ENCODE data around the gene SYDE2. TPM values are rescaled to one million over a fixed set of nuclear protein-coding genes. Genes with fewer than 3 reads are reported as not detected.
"Not testable (repeated sequence)": the region's sequence is repeated elsewhere in the genome, so short reads cannot be mapped to it uniquely, and the experiment has no call there.

Gene SYDE2
- total and polyA plus RNA-seq, 3 experiments from 2014 or later, result 1.7 to 3.3 (median 2.8) TPM

DNA sequence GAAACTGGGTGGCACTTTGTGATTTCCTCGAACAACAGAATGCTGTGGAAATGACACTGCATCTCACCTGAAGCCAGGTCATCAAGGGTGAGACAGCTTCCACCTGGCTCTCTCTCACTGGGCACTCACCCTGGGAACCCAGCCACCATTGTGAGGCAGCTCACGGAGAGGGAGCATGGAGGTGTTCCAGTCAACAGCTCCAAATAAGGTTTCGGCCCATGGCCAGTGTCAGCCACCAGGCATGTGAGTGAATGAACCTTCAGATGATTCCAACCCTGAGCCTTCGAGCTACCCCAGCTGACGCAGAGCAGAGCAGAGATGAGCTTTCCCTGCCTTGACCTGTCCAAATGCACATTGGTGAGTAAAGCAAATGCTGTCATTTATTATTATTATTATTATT, 58.1 kb downstream of the SYDE2 start:
- H3K4me3 Mint-ChIP-seq, result no peak overlapping the region
- no peak overlapping the region for H3K27ac Mint-ChIP-seq
- no peaks in the 10 kb centered on the region for H3K9me3 ChIP-seq (ENCODE audit: low read length)
- no peak overlapping the region for H3K27ac ChIP-seq (ENCODE audit: low read depth, low read length)
- no peaks in the 10 kb centered on the region for H3K27me3 Mint-ChIP-seq
- ChIA-PET POLR2A (no interaction called here), CTCF (no interaction called here)
- DNase-seq, result no peak
- no peaks in the 10 kb centered on the region for H3K27me3 ChIP-seq (ENCODE audit: insufficient read depth, low read length, poor library complexity, severe bottlenecking)
- H3K4me1 Mint-ChIP-seq, result no peaks in the 10 kb centered on the region
- H3K4me3 ChIP-seq (ENCODE audit: low read length), result no peak overlapping the region
- H3K9me3 Mint-ChIP-seq, result no peaks in the 10 kb centered on the region
- no peaks in the 10 kb centered on the region for H3K4me1 ChIP-seq (ENCODE audit: insufficient read depth, low read length)
- no peaks in the 10 kb centered on the region for H3K36me3 Mint-ChIP-seq
- H3K36me3 ChIP-seq (ENCODE audit: insufficient read depth, low read length), result no peaks in the 10 kb centered on the region

GRCh38 chr1:85138439-85138838, 62.4 kb downstream of the SYDE2 start:
- POLR2A ChIA-PET; DNase-seq; H3K36me3 ChIP-seq (ENCODE audit: insufficient read depth, low read length); H3K27ac ChIP-seq (ENCODE audit: low read depth, low read length); H3K9me3 ChIP-seq (ENCODE audit: low read length); H3K27me3 Mint-ChIP-seq; H3K27me3 ChIP-seq (ENCODE audit: insufficient read depth, low read length, poor library complexity, severe bottlenecking); CTCF ChIA-PET; H3K27ac Mint-ChIP-seq; H3K4me1 ChIP-seq (ENCODE audit: insufficient read depth, low read length); H3K4me3 Mint-ChIP-seq; H3K36me3 Mint-ChIP-seq; H3K4me1 Mint-ChIP-seq; H3K4me3 ChIP-seq (ENCODE audit: low read length); H3K9me3 Mint-ChIP-seq: not testable (repeated sequence)

GRCh38 chr1:85137660-85138059, 63.2 kb downstream of the SYDE2 start:
- Histone ChIP-seq H3K27me3 (ENCODE audit: insufficient read depth, low read length, poor library complexity, severe bottlenecking) (no peaks in the 10 kb centered on the region), H3K27ac (ENCODE audit: low read depth, low read length) (no peak overlapping the region), H3K4me3 (ENCODE audit: low read length) (no peak overlapping the region), H3K36me3 (ENCODE audit: insufficient read depth, low read length) (no peaks in the 10 kb centered on the region), H3K9me3 (ENCODE audit: low read length) (no peaks in the 10 kb centered on the region), H3K4me1 (ENCODE audit: insufficient read depth, low read length) (no peaks in the 10 kb centered on the region)
- Mint-ChIP-seq H3K4me1 (no peaks in the 10 kb centered on the region), H3K9me3 (no peaks in the 10 kb centered on the region), H3K36me3 (no peaks in the 10 kb centered on the region), H3K27me3 (no peaks in the 10 kb centered on the region), H3K27ac (no peak overlapping the region), H3K4me3 (no peak overlapping the region)
- DNase-seq, result no peak
- ChIA-PET POLR2A (no interaction called here), CTCF (no interaction called here)

DNA sequence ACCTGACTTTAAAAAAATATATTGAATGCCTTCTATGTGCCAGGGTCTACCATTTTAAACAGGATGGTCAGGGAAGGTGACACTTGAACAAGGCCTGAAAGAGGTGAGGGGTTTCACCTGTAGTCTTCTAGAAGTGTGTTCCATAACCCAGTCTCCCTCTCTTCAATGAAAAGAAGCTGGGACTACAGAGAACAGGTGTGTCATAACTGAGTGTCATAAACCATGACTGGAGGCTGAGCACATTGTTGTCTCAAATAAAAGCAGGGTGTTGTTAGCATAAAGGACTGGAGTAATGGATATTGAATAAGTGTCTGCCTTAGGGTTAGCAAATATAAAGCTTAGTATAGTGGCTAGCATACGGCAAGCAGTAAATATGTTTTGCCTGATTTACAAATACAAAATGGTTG, 65.4 kb downstream of the SYDE2 start:
- DNase-seq, result no peak
- Mint-ChIP-seq H3K4me1 (no peaks in the 10 kb centered on the region), H3K36me3 (no peaks in the 10 kb centered on the region), H3K9me3 (no peaks in the 10 kb centered on the region), H3K27me3 (peaks cover 0 to 2% of the 10 kb centered on the region in 2 donors), H3K4me3 (no peak overlapping the region), H3K27ac (no peak overlapping the region)
- no peaks in the 10 kb centered on the region for H3K9me3 ChIP-seq (ENCODE audit: low read length)
- H3K36me3 ChIP-seq (ENCODE audit: insufficient read depth, low read length), result no peaks in the 10 kb centered on the region
- CTCF ChIA-PET, result no interaction called here
- no peaks in the 10 kb centered on the region for H3K27me3 ChIP-seq (ENCODE audit: insufficient read depth, low read length, poor library complexity, severe bottlenecking)
- H3K27ac ChIP-seq (ENCODE audit: low read depth, low read length), result no peak overlapping the region
- H3K4me1 ChIP-seq (ENCODE audit: insufficient read depth, low read length), result no peaks in the 10 kb centered on the region
- POLR2A ChIA-PET, result no interaction called here
- H3K4me3 ChIP-seq (ENCODE audit: low read length), result no peak overlapping the region

DNA sequence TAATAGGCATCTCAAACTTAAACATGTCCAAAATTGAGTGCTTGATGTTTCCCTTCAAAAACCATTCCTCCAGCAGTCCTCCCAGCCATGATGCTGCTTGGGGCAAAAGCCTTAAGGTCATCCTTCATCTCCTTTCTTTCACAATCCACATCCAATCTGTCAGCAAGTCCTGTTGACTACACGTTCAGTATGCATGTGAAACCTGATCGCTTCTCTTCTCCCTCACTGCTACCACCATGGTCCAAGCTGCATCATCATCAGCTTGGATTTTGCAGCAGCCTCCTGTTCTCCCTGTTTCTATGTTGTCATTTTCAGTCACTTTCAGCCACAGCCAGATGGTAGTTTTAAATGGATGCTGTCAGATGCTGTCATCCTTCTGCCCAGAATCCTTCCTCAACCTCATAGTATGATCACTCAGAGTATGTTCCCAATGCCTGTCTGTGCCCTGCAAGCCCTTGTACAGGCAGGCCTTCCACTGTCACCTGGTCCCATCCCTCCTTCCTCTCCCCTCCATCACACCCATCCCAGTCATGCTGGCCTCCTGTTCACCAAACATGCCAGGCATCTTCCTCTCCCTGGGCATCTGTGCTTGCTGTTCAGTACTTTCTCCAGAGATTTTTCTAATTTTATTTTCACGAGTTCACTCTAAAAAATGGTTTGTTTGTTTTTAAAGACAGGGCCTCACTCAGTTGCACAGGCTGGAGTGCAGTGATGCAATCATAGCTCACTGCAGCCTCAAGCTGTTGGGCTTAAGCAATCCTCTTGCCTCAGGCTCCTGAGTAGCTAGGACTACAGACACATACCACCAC, 66.0 kb downstream of the SYDE2 start:
- H3K36me3 ChIP-seq (ENCODE audit: insufficient read depth, low read length), result no peaks in the 10 kb centered on the region
- no peaks in the 10 kb centered on the region for H3K4me1 ChIP-seq (ENCODE audit: insufficient read depth, low read length)
- Mint-ChIP-seq H3K36me3 (no peaks in the 10 kb centered on the region), H3K9me3 (no peaks in the 10 kb centered on the region), H3K27me3 (peaks cover 0 to 2% of the 10 kb centered on the region in 2 donors), H3K4me1 (no peaks in the 10 kb centered on the region), H3K4me3 (no peak overlapping the region), H3K27ac (no peak overlapping the region)
- CTCF ChIA-PET, result interaction anchor here (1.5 kb wide), 1 partner anchor 11 kb away, joined by 3 read pairs; no protein-coding TSS in a partner anchor
- no peak overlapping the region for H3K27ac ChIP-seq (ENCODE audit: low read depth, low read length)
- POLR2A ChIA-PET, result no interaction called here
- H3K9me3 ChIP-seq (ENCODE audit: low read length), result no peaks in the 10 kb centered on the region
- no peaks in the 10 kb centered on the region for H3K27me3 ChIP-seq (ENCODE audit: insufficient read depth, low read length, poor library complexity, severe bottlenecking)
- no peak overlapping the region for H3K4me3 ChIP-seq (ENCODE audit: low read length)
- DNase-seq, result no peak

- Histone ChIP-seq H3K4me1 (ENCODE audit: insufficient read depth, low read length) (no peaks in the 10 kb centered on the region), H3K27ac (ENCODE audit: low read depth, low read length) (no peak overlapping the region), H3K4me3 (ENCODE audit: low read length) (no peak overlapping the region), H3K27me3 (ENCODE audit: insufficient read depth, low read length, poor library complexity, severe bottlenecking) (no peaks in the 10 kb centered on the region), H3K36me3 (ENCODE audit: insufficient read depth, low read length) (no peaks in the 10 kb centered on the region), H3K9me3 (ENCODE audit: low read length) (no peaks in the 10 kb centered on the region)
- Mint-ChIP-seq H3K27me3 (peaks cover 0 to 2% of the 10 kb centered on the region in 2 donors), H3K36me3 (no peaks in the 10 kb centered on the region), H3K27ac (no peak overlapping the region), H3K4me3 (no peak overlapping the region), H3K4me1 (no peaks in the 10 kb centered on the region), H3K9me3 (no peaks in the 10 kb centered on the region)
- POLR2A ChIA-PET, result no interaction called here
- CTCF ChIA-PET, result interaction anchor here (1.5 kb wide), 1 partner anchor 10 kb away, joined by 3 read pairs; no protein-coding TSS in a partner anchor
- DNase-seq, result no peak
These were observed 67.2 kb downstream of the SYDE2 start for GRCh38 chr1:85133565-85134159.

DNA sequence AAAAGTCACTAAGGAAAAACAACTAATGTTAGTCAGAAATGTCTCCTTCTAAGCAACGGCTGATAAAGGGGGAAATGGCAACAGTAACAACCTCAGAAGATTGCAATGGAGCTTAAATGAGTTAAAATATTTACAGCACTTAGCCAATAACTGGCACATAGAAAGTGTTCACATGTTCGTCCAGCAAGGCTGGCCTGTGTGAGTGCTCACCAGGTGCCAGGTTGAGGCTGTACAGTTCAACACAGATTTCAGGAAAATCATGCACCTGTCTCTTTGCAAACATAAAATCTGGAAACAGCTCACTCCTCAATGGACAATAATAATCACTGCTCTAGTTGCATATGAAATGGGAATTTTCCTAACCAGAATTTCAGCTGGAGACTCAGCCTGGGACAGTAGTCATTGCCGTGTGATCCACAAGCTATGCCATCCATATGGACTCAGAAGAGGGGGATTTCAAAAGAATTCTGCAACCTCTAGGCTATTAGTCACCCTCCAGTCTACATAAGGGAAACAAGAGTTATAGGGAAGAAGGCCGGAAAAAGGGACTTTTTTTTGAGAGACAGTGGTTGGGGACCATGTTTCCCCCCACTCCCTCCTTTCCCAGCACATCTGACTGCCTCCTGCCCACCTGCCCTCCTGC, 68.6 kb downstream of the SYDE2 start:
- Mint-ChIP-seq H3K4me1 (no peaks in the 10 kb centered on the region), H3K27me3 (peaks cover 0 to 2% of the 10 kb centered on the region in 2 donors), H3K36me3 (no peaks in the 10 kb centered on the region), H3K27ac (no peak overlapping the region), H3K4me3 (no peak overlapping the region), H3K9me3 (no peaks in the 10 kb centered on the region)
- H3K27me3 ChIP-seq (ENCODE audit: insufficient read depth, low read length, poor library complexity, severe bottlenecking), result no peaks in the 10 kb centered on the region
- ChIA-PET POLR2A (no interaction called here), CTCF (no interaction called here)
- no peak for DNase-seq
- H3K4me1 ChIP-seq (ENCODE audit: insufficient read depth, low read length), result no peaks in the 10 kb centered on the region
- no peaks in the 10 kb centered on the region for H3K9me3 ChIP-seq (ENCODE audit: low read length)
- no peaks in the 10 kb centered on the region for H3K36me3 ChIP-seq (ENCODE audit: insufficient read depth, low read length)
- no peak overlapping the region for H3K27ac ChIP-seq (ENCODE audit: low read depth, low read length)
- H3K4me3 ChIP-seq (ENCODE audit: low read length), result no peak overlapping the region

GRCh38 chr1:85128316-85128715, 72.5 kb downstream of the SYDE2 start:
- DNase-seq, result no peak
- POLR2A ChIA-PET, result no interaction called here
- Histone ChIP-seq H3K4me3 (ENCODE audit: low read length) (no peak overlapping the region), H3K27me3 (ENCODE audit: insufficient read depth, low read length, poor library complexity, severe bottlenecking) (no peaks in the 10 kb centered on the region), H3K9me3 (ENCODE audit: low read length) (no peaks in the 10 kb centered on the region), H3K27ac (ENCODE audit: low read depth, low read length) (no peak overlapping the region), H3K36me3 (ENCODE audit: insufficient read depth, low read length) (no peaks in the 10 kb centered on the region), H3K4me1 (ENCODE audit: insufficient read depth, low read length) (no peaks in the 10 kb centered on the region)
- H3K4me1 Mint-ChIP-seq, result no peaks in the 10 kb centered on the region
- no peak overlapping the region for H3K4me3 Mint-ChIP-seq
- H3K27me3 Mint-ChIP-seq, result peaks cover 0 to 4% of the 10 kb centered on the region in 2 donors
- no peak overlapping the region for H3K27ac Mint-ChIP-seq
- H3K9me3 Mint-ChIP-seq, result no peaks in the 10 kb centered on the region
- peaks cover 0 to 1% (median 0%) of the 10 kb centered on the region in 3 donors for H3K36me3 Mint-ChIP-seq
- CTCF ChIA-PET, result no interaction called here

All from CD8-positive, alpha-beta memory T cell (primary cell).